Neutrophil (primary cell): ENCODE data around the gene ZBTB9.

Experiments
- H3K27ac ChIP-seq: fragments of 200-600 bp; sonication (generic); 2 replicates; pipeline ENCODE4 v1.5.1; 2016; ENCODE audit warnings: mild to moderate bottlenecking, moderate library complexity
- H3K27me3 ChIP-seq: fragments of 200-600 bp; sonication (generic); 2 replicates; pipeline ENCODE4 v1.6.0; 2016; ENCODE audit warnings: mild to moderate bottlenecking
- H3K36me3 ChIP-seq: fragments of 200-600 bp; sonication (generic); 2 replicates; pipeline ENCODE4 v1.5.1; 2017
- H3K4me1 ChIP-seq, 2 experiments: fragments of 200-600 bp in 1 of 2; sonication (generic) in 1 of 2; 1 replicate in 1 of 2; 2 replicates in 1 of 2; pipeline versions ENCODE4 v1.5.1 to v1.6.1; 2013 to 2016; ENCODE audit warnings: low read depth in 1 of 2, low read length in 1 of 2, mild to moderate bottlenecking in 1 of 2, moderate library complexity in 1 of 2; ENCODE audit not compliant: control insufficient read depth in 1 of 2, insufficient read depth in 1 of 2
- H3K4me3 ChIP-seq, 2 experiments: fragments of 200-600 bp in 1 of 2; sonication (generic) in 1 of 2; 1 replicate in 1 of 2; 2 replicates in 1 of 2; pipeline ENCODE4 v1.5.1; 2013 to 2016; ENCODE audit warnings: low read depth in 1 of 2, low read length in 1 of 2, mild to moderate bottlenecking in 1 of 2, moderate library complexity in 1 of 2
- H3K9me3 ChIP-seq: fragments of 200-600 bp; sonication (generic); 2 replicates; pipeline ENCODE4 v1.5.1; 2016
- TF ChIP-seq, protein P1 (sequence below): fragments of 200-600 bp; sonication (generic); IDR thresholded peaks from 2 replicates; pipeline ENCODE4 v1.5.1; 2016; ENCODE audit warnings: antibody characterized with exemption

The ZBTB9 gene

DNA sequence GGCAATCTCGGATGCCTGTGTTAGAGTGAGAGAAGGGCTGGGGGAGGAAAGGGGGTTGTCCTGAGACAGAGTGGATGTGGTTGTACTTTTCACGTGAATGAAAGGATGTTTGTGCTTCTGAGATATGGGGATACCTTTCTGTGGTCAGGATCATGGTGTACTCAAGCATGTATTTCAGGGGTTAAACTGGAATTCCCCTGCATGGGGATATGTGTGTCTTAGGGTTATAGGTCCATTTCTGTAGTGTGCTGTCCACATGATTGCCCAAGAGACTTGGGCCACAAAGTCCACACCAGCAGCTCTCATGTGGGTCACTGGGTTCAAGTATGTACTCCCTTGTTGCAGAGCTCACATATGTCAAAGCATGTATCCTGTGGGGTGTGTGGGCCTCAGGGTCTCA lies 24.0 kb upstream of the ZBTB9 start:
- no peak overlapping the region for H3K27ac ChIP-seq
- TF ChIP-seq, protein P1, sequence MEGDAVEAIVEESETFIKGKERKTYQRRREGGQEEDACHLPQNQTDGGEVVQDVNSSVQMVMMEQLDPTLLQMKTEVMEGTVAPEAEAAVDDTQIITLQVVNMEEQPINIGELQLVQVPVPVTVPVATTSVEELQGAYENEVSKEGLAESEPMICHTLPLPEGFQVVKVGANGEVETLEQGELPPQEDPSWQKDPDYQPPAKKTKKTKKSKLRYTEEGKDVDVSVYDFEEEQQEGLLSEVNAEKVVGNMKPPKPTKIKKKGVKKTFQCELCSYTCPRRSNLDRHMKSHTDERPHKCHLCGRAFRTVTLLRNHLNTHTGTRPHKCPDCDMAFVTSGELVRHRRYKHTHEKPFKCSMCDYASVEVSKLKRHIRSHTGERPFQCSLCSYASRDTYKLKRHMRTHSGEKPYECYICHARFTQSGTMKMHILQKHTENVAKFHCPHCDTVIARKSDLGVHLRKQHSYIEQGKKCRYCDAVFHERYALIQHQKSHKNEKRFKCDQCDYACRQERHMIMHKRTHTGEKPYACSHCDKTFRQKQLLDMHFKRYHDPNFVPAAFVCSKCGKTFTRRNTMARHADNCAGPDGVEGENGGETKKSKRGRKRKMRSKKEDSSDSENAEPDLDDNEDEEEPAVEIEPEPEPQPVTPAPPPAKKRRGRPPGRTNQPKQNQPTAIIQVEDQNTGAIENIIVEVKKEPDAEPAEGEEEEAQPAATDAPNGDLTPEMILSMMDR = no peak
- H3K4me3 ChIP-seq = no peak overlapping the region
- H3K9me3 ChIP-seq = no peaks in the 10 kb centered on the region
- H3K4me1 ChIP-seq = peaks cover 40 to 54% of the 10 kb centered on the region in 2 experiments
- H3K27me3 ChIP-seq = peaks cover 66% of the 10 kb centered on the region
- no peaks in the 10 kb centered on the region for H3K36me3 ChIP-seq

DNA sequence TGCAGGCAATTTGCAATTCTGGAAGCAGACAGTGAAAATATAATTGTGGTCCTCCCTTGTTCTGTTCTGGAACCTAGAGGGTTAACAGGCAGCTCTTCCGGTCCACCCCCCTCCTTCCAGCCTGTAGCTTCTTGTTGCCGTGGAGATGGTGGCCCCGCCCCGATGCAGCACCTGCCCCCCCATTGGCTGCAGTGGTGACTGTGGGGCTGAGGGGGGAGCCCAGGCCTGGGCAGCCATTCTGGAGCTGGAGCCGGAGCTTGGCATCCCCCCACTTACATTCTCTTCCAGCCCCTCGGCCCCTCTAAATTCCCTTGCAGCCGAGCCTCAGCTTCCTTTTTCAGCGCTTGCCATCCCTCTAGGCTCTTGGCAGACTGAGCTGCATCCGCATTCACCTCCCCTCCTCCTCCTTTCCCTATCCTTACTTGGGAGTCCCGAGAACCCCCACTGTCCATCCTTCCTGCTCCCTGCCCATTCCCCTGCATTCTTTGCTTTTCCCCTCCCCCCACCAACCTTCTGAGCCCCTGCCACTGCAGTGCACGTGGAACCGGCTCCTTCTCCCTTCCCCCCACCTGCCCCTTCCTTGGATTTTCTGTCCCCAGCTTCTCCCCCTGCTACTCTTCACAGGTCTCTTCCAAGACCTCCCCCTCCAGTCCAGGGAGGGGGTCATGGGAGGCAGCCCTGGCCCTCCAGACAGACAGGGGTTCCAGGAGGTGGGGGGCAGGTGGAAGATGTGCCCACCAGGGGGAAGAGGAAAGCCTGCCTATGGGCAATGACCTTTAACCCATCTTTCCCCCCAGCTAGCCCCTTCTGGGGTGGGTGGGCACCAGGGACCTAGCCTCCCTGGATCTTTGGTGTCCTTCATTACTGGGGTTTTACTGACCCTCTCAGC lies 23.1 kb upstream of the ZBTB9 start:
- Histone ChIP-seq H3K4me1 (peaks cover 35 to 45% of the 10 kb centered on the region in 2 experiments), H3K27me3 (peaks cover 62% of the 10 kb centered on the region), H3K4me3 (peak overlapping the region in 1 of 2 experiments; percentile 21)

DNA sequence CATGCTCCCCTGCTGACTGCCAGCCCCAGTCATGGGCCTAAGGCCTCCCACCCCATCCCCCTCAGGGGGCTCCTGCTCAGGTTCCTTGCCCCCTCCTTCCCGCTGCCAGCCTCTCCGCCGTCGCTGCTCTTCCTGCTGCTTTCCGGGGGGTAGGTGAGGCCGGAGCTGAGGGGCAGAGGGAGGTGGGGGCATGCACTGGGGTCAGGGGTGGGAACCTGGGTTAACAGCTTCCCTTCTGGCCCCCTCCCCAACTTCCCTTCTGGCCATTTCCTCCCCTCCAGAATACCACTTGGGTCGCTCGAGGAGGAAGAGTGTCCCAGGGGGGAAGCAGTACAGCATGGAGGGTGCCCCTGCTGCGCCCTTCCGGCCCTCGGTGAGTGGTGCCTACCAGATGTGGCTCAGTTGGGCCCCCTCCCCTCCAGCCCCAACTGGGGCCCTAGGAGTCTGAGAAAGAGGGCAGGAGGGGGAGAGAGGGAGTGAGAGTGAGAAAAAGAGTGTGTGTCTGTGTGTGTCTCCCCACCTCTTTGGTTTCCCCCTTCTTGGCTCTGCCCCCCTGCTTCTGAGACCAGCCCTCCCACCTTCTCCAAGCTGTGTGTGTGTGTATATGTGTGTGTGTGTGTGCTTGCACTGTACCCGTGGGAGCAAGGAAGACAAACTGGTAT lies 22.4 kb upstream of the ZBTB9 start:
- H3K4me3 ChIP-seq = no peak overlapping the region
- H3K36me3 ChIP-seq = no peaks in the 10 kb centered on the region
- peaks cover 55% of the 10 kb centered on the region for H3K27me3 ChIP-seq
- H3K9me3 ChIP-seq = no peaks in the 10 kb centered on the region
- no peak overlapping the region for H3K27ac ChIP-seq
- peaks cover 28 to 37% of the 10 kb centered on the region in 2 experiments for H3K4me1 ChIP-seq
- TF ChIP-seq, protein P1 = no peak

More for the DNA sequence above, 23.1 kb upstream of the ZBTB9 start:
- no peaks in the 10 kb centered on the region for H3K36me3 ChIP-seq
- TF ChIP-seq, protein P1 = no peak
- H3K27ac ChIP-seq = no peak overlapping the region
- no peaks in the 10 kb centered on the region for H3K9me3 ChIP-seq

DNA sequence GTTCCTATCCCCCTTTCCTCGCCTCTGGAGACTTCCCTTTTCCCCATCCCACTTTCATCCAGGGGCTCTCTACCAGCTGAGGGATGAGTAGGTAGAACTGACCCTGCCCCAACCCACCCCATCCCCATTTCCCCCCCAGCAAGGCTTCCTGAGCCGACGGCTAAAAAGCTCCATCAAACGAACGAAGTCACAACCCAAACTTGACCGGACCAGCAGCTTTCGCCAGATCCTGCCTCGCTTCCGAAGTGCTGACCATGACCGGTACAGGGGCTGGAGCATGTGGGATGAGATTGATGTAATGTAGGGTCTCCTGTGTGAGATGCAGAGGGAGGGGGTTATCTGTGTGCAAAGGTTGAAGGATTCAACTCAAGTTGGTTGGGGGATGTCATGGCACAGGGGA lies 21.8 kb upstream of the ZBTB9 start:
- H3K27me3 ChIP-seq = peaks cover 49% of the 10 kb centered on the region
- no peaks in the 10 kb centered on the region for H3K9me3 ChIP-seq
- no peak overlapping the region for H3K4me3 ChIP-seq
- no peaks in the 10 kb centered on the region for H3K36me3 ChIP-seq
- peaks cover 23 to 32% of the 10 kb centered on the region in 2 experiments for H3K4me1 ChIP-seq
- H3K27ac ChIP-seq = no peak overlapping the region
- TF ChIP-seq, protein P1 = no peak

DNA sequence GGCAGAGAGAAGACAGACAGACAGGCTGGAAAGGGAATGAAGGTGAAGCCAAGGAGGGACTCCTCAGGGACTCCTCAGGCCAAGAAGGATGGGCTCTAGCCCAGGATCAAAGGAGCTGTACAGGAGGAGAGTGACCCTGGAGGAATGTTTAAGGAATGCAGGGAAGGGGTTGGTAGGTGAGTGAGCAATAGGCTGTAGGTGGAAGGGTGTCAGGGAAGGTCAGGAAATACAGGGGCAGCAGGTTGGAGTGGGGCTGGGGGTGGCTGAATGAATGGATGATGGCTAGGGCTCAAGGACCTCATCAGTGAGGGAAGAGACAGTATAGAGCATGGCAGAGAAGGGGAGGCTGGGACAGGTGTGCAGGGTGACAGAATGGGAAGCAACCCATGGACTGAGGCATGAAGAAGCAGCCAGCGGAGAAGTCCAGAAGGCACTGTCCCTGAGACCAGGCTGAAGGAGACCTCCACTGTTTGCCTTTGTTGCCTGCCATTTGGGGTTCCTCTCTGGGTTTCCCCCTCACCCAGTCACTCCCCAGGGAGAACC lies 21.3 kb upstream of the ZBTB9 start:
- Histone ChIP-seq H3K9me3 (no peaks in the 10 kb centered on the region), H3K4me3 (no peak overlapping the region), H3K27ac (no peak overlapping the region), H3K4me1 (peaks cover 22 to 30% of the 10 kb centered on the region in 2 experiments), H3K27me3 (peaks cover 47% of the 10 kb centered on the region), H3K36me3 (no peaks in the 10 kb centered on the region)
- TF ChIP-seq, protein P1 = no peak
